ENCODE measurements around the gene C1QTNF9.
"Not testable (repeated sequence)": the region's sequence is repeated elsewhere in the genome, so short reads cannot be mapped to it uniquely, and the experiment has no call there.

Gene C1QTNF9

DNA sequence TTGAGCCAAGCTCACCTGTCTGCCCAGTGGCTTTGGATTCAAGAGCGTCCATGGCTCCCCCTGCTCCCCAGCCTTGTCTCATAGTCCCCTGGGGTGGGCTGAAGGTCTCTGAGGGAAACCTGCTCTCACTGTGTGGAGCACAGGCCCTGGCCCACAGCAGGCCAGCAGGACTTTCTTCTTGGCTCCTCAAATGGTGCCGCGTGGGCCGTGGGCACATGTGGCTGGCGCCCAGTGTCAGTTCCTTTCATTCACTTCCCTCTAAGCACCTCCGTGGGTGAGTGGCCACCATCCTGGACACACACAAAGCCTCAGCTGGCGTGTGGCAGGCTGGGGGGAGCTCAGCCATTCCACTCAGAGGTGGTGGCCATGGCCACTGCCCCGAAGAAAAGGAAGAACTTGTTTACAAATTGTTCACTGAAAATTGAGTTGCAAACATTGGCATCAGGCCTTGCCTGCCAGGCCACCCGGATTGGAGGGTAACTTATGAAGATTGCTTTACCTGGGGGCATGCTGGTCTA is 53.1 kb downstream of the C1QTNF9 start:
- H3K4me3 ChIP-seq: no peak overlapping the region
- no peak overlapping the region for H3K27ac ChIP-seq
- no peak for TF ChIP-seq CTCF (IDR thresholded peaks at IDR 0.05)
- no peak for DNase-seq (ENCODE audit: low spot score)

DNA sequence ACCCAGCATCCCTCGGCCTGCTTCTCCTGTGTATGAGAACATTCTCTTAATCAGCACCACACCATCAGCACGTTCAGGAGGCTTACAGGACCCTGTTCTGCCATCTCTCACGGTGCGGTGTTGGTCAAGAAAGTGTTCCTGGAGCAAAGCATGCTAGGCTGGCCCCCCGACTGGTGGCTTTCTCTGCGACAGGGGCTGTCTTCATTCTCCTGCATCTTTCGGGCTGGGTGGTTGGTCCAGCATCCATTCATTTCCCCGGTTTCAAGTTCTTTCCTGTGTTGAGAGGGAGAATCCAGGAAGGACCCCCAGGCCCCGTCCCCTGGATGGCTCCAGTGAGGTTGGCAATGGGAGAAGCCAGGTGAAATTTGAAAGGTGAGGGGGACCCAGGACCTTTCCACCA is 55.8 kb downstream of the C1QTNF9 start:
- TF ChIP-seq CTCF (IDR thresholded peaks at IDR 0.05): no peak
- DNase-seq (ENCODE audit: low spot score): no peak
- H3K27ac ChIP-seq: no peak overlapping the region
- H3K4me3 ChIP-seq: no peak overlapping the region

- not testable (repeated sequence) for H3K27ac ChIP-seq; DNase-seq (ENCODE audit: low spot score); H3K4me3 ChIP-seq
These were observed 56.9 kb downstream of the C1QTNF9 start for GRCh38 chr13:24366315-24366714.

GRCh38 chr13:24371273-24371672 is 61.9 kb downstream of the C1QTNF9 start:
- not testable (repeated sequence) for H3K4me3 ChIP-seq; H3K27ac ChIP-seq; DNase-seq (ENCODE audit: low spot score)

Data from coronary artery (tissue), 2 donors.